Thoracic aorta (tissue), 2 donors: ENCODE data around the gene MEGF11. TPM values are rescaled to one million over a fixed set of nuclear protein-coding genes. Genes with fewer than 3 reads are reported as not detected.

Source experiments
- ATAC-seq: fragments of 150-250 bp; one replicate; pipeline ENCODE4 v1.8.0; 2017; ENCODE audit warnings: low read depth; ENCODE audit not compliant: insufficient number of reproducible peaks, low FRiP score
- DNase-seq: peaks from one replicate; pipeline ENCODE4 v3.0.0-alpha.2; 2020; ENCODE audit warnings: low spot score
- H3K27ac ChIP-seq, 2 donors: fragments of 200-600 bp; sonication (generic); 1 replicate in 1 of 2; 2 replicates in 1 of 2; pipeline ENCODE4 v1.5.1; 2016; ENCODE audit warnings: mild to moderate bottlenecking in 2 of 2, moderate library complexity in 2 of 2
- H3K27me3 ChIP-seq: fragments of 200-600 bp; sonication (generic); replicated peaks from 2 replicates; pipeline ENCODE4 v1.6.0; 2016; ENCODE audit warnings: mild to moderate bottlenecking; ENCODE audit not compliant: insufficient read depth
- H3K36me3 ChIP-seq: fragments of 200-600 bp; sonication (generic); one replicate; pipeline ENCODE4 v1.5.1; 2016
- H3K4me1 ChIP-seq, 2 donors: fragments of 200-600 bp; sonication (generic); 1 replicate in 1 of 2; 2 replicates in 1 of 2; pipeline versions ENCODE4 v1.5.1 to v1.6.0; 2016; ENCODE audit warnings: low read depth in 2 of 2, mild to moderate bottlenecking in 1 of 2; ENCODE audit not compliant: control insufficient read depth in 1 of 2
- H3K4me3 ChIP-seq: fragments of 200-600 bp; sonication (generic); 2 replicates; pipeline ENCODE4 v1.5.1; 2016; ENCODE audit warnings: mild to moderate bottlenecking
- H3K9me3 ChIP-seq: fragments of 200-600 bp; sonication (generic); 2 replicates; pipeline ENCODE4 v1.5.1; 2016
- total RNA-seq, 2 donors: library from RNA; depleted of rRNA; stranded (reverse); fragments of >200 nt; gene quantifications; one replicate each; pipeline versions ENCODE4 v1.1.0 to v1.2.3, GENCODE V29; 2016
- TF ChIP-seq, protein P1 (sequence below): fragments of 200-600 bp; sonication (generic); IDR thresholded peaks from one replicate; pipeline ENCODE4 v1.5.1; 2019; ENCODE audit warnings: antibody characterized with exemption

Gene MEGF11
- total RNA-seq, 2 donors from 2014 or later = not detected

DNA sequence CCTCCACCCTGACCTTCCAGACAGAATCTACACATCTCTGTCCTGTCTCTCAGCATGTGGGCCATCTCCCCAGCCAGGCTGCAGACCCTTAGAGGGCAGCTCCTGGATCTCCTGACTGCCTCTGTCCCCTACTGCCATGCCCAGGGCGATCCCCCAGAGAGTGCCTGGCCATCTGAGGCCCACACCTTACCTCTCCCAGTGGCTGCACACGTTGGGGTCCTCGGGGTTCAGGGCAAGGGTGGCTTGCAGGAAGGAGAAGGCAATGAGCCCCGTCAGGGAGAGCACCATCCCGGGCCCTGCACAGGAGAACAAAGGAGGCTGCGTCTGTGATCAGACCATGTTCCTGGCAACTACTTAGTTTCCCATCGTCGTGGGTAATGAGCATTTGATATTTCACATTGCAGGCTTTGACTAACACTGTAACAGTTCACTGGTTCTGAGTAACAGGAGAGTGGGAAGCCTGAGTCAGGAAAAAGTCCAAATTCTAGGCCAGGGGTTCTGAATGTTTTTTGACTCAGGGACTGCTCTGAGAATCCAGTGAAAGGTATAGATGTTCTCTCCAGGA lies 125.4 kb downstream of the MEGF11 start:
- H3K9me3 ChIP-seq = no peaks in the 10 kb centered on the region
- no peak for DNase-seq
- H3K27ac ChIP-seq = no peak overlapping the region
- no peaks in the 10 kb centered on the region for H3K4me1 ChIP-seq
- H3K27me3 ChIP-seq = no peaks in the 10 kb centered on the region
- TF ChIP-seq, protein P1, sequence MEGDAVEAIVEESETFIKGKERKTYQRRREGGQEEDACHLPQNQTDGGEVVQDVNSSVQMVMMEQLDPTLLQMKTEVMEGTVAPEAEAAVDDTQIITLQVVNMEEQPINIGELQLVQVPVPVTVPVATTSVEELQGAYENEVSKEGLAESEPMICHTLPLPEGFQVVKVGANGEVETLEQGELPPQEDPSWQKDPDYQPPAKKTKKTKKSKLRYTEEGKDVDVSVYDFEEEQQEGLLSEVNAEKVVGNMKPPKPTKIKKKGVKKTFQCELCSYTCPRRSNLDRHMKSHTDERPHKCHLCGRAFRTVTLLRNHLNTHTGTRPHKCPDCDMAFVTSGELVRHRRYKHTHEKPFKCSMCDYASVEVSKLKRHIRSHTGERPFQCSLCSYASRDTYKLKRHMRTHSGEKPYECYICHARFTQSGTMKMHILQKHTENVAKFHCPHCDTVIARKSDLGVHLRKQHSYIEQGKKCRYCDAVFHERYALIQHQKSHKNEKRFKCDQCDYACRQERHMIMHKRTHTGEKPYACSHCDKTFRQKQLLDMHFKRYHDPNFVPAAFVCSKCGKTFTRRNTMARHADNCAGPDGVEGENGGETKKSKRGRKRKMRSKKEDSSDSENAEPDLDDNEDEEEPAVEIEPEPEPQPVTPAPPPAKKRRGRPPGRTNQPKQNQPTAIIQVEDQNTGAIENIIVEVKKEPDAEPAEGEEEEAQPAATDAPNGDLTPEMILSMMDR = no peak
- no peak for ATAC-seq
- no peak overlapping the region for H3K4me3 ChIP-seq
- no peaks in the 10 kb centered on the region for H3K36me3 ChIP-seq

DNA sequence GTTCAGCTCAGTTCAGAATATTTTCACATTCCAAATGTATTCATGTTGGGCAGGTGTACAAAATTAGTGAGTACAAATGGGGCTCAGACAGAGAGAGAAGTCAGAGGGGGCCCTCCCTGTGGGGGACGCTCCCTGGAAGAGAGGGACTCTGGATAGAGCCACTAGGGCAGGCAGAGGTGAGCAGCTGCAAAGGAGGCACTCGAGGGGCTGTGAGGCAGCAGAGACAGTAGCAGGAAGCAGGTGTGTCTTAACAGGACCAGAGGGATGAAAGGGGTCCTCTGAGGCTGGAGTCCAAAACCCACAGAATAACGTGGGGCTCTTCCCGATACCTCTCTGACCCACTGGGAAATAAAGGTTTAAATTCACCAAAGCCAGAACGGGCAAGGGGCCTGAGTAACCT lies 127.1 kb downstream of the MEGF11 start:
- no peak for ATAC-seq
- TF ChIP-seq, protein P1 = no peak
- H3K27ac ChIP-seq = no peak overlapping the region
- H3K4me1 ChIP-seq = no peaks in the 10 kb centered on the region
- no peak for DNase-seq
- no peaks in the 10 kb centered on the region for H3K27me3 ChIP-seq
- H3K36me3 ChIP-seq = no peaks in the 10 kb centered on the region
- no peak overlapping the region for H3K4me3 ChIP-seq
- H3K9me3 ChIP-seq = no peaks in the 10 kb centered on the region

DNA sequence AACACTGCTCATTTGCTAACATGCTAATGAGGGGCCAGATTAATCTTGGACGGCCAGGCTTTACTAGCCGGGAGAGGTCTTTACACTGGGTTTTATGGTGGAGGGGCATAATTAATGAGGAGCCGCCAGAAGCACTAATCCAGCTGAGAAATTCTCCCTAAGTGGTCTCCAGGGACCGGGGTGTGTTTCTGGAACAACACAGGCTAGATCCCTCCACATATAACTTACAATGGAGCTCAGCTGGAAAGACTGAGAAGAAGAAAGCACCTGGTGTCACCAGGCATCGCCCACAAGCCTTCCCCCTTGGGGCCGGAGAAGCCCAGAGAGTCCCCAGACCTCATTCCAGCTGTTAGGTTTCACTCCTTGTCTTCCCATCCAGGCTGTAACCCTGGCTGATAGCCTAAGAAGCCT lies 127.5 kb downstream of the MEGF11 start:
- DNase-seq = no peak

DNA sequence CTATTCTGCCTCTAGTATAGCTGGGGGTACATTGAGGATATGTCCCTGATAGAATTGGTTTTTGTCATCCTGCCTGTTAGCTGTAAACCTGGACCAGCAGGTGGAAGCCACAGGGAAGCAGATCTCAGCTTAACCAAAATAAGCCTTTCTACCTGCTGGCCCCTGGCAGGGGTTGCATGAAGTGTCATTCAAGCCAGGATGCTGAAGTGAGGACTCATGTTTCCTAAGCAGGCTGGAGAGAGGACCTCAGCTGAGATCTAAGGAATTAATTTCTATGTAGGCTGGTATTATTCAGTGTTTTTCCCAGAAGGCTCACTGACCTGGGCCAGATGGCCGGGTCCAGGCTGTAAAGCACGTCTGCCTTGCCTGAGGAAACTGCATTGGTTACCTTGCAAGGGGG lies 128.9 kb downstream of the MEGF11 start:
- H3K27me3 ChIP-seq = no peaks in the 10 kb centered on the region
- DNase-seq (no peak), ATAC-seq (no peak)
- TF ChIP-seq, protein P1 = no peak
- H3K4me1 ChIP-seq = no peaks in the 10 kb centered on the region
- no peak overlapping the region for H3K4me3 ChIP-seq
- H3K36me3 ChIP-seq = no peaks in the 10 kb centered on the region
- H3K27ac ChIP-seq = no peak overlapping the region
- H3K9me3 ChIP-seq = no peaks in the 10 kb centered on the region

More for the DNA sequence above, 127.5 kb downstream of the MEGF11 start:
- TF ChIP-seq, protein P1 = no peak
- no peak overlapping the region for H3K4me3 ChIP-seq
- ATAC-seq = no peak
- H3K27ac ChIP-seq = no peak overlapping the region
- no peaks in the 10 kb centered on the region for H3K9me3 ChIP-seq
- H3K36me3 ChIP-seq = no peaks in the 10 kb centered on the region
- no peaks in the 10 kb centered on the region for H3K4me1 ChIP-seq
- no peaks in the 10 kb centered on the region for H3K27me3 ChIP-seq

DNA sequence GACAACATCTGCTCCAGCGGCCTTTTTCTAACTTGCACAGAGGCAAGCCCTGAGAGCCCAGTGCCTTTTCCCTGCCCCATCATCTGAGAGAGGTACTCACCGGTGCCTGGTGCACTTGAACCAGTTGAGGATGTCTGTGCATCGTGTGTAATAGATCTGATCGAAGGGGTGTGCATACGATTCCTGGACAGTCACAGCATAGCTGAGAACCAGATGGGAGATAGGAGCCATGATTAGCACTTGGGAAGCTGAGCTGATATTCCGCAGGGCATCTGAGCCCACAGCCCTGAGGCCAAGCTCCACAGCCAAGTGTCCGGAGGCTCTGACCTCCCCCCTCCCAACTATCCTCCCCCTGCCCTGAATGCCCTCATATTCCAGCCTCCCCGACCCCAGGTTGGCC lies 129.8 kb downstream of the MEGF11 start:
- Histone ChIP-seq H3K27me3 (no peaks in the 10 kb centered on the region), H3K4me3 (no peak overlapping the region), H3K4me1 (no peaks in the 10 kb centered on the region), H3K27ac (no peak overlapping the region), H3K9me3 (no peaks in the 10 kb centered on the region), H3K36me3 (no peaks in the 10 kb centered on the region)
- TF ChIP-seq, protein P1 = no peak
- ATAC-seq (no peak), DNase-seq (no peak)
